ENCODE measurements around the gene PRLHR.

PRLHR gene

DNA sequence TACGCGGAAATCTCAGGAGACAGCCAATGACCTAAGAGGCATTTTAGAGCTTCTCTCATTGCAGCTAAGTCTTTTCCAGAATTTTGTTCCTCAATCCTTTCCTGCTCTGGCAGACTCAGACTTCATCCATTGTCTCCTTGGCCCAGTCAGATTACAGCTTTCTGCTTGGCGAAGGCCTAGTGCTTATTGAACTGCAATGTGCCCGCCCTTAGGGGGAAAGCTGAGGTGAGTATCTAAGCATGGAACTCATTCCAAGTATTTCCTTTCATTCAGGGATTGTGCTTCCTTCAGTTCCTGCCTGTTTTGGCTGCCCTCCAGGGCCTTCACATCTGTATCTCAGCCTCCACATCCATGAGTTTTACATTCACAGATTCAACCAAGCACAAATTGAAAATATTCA, 37.5 kb downstream of the PRLHR start:
- H3K27ac ChIP-seq, result no peak overlapping the region
- TF ChIP-seq, protein P1, sequence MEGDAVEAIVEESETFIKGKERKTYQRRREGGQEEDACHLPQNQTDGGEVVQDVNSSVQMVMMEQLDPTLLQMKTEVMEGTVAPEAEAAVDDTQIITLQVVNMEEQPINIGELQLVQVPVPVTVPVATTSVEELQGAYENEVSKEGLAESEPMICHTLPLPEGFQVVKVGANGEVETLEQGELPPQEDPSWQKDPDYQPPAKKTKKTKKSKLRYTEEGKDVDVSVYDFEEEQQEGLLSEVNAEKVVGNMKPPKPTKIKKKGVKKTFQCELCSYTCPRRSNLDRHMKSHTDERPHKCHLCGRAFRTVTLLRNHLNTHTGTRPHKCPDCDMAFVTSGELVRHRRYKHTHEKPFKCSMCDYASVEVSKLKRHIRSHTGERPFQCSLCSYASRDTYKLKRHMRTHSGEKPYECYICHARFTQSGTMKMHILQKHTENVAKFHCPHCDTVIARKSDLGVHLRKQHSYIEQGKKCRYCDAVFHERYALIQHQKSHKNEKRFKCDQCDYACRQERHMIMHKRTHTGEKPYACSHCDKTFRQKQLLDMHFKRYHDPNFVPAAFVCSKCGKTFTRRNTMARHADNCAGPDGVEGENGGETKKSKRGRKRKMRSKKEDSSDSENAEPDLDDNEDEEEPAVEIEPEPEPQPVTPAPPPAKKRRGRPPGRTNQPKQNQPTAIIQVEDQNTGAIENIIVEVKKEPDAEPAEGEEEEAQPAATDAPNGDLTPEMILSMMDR (conservative IDR thresholded peaks at IDR 0.05), result no peak

DNA sequence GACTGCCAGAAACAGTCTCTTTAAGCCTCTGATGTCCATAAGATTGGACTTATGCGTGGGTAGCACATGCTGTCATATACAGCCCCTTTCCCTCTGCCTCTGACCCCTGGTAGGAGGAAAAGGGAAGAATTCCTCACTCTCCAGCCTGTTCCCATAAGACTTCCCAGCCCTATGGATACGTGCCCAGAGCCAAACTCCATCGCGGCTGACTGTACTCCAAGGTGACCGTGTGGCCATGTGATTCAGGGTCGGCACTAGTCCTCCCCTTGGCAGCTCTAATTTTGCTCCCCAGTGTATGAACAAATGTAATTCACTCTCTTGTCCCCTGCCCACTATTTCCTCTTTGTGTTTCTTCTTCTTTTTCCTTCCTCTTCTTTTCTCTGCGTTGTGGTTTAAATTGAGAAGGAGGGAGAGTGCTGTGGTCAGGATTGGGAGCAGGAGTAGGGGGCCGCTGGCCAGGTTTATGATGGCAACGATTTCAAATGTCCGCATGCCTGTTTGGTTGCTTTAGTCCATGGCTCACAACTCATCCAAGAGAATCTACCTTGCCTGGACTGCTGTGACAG, 43.8 kb downstream of the PRLHR start:
- no peak overlapping the region for H3K27ac ChIP-seq
- TF ChIP-seq, protein P1 (conservative IDR thresholded peaks at IDR 0.05), result no peak

DNA sequence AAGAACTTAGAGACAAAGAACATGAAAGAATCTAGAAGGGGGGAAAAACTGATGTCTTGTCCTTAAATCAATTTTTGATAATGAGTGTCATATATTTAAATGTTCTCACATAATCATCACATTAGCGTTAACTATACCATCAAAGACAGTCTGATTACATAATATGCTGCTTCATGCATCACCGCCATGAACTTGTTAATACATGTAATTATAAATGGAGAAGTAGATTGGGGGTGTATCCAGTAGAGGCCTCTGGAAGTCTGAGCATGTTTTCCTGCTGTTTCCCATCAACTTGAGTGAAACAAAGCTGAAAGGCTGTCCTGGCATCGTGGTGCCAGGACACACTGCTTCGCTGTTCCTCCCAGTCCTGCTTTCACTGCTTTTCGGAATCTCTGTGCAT, 48.2 kb downstream of the PRLHR start:
- TF ChIP-seq, protein P1 (conservative IDR thresholded peaks at IDR 0.05), result no peak
- no peak overlapping the region for H3K27ac ChIP-seq

DNA sequence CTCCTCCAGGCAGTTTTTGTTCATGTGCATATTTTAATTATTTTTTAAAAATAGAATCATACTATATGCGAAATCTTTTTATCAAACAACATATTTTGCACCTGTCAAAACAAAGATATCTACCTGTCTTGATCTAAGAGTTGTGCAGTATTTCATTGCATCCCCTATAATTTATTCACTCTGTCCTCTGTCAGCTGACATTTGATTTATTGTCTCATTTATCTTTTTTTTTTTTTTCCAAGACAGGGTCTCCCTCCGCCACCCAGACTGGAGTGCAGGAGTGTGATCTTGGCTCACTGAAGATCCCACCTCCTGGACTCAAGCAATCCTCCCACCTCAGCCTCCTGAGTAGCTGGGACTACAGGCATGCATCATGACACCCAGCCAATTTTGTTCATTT, 49.0 kb downstream of the PRLHR start:
- TF ChIP-seq, protein P1 (conservative IDR thresholded peaks at IDR 0.05), result no peak
- no peak overlapping the region for H3K27ac ChIP-seq

DNA sequence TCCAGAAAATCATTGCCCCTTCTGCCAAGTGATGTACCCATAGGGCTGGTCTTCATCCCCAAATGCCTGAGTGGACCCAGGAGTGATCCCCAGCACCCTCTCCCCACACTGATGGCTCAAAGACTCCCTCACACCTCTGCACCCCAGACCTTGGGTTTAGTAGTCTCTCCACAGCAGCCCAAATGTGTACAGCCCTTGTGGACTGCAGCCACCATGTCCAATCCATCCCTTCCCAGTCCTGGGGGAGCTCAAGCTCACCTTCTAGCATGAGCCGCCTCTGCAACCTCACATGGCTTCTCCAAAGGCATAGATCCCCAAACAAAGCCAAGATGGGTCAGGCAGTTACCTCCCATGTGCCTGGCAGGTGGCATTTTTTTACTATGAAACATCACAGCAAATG, 50.1 kb downstream of the PRLHR start:
- H3K27ac ChIP-seq, result no peak overlapping the region
- TF ChIP-seq, protein P1 (conservative IDR thresholded peaks at IDR 0.05), result no peak

DNA sequence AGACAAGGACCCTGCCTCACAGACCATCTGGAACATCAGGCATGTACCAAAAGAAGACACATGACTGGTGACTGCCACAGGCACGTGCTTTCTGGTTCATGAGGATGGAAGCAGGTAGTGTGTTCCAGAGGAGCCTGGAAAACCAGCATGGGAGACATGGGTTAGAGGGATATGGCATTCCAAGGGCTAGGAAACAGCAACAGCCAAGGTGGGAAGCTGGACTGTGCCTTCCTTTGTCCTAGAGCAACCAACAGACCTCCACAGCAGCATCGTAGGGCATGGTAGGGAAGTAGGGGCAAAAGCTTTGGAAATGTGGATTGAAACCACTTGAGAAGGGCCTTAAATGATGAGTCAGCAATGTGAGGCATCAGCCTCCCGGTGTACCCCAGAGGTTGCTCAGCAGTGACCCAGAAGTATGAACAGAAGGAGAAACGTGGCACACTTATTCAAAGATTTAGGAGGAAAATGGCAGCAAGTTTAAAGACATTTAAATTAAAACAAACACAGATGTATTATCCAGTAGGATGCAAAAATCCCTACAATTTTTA, 51.0 kb downstream of the PRLHR start:
- no peak overlapping the region for H3K27ac ChIP-seq
- TF ChIP-seq, protein P1 (conservative IDR thresholded peaks at IDR 0.05), result peak; percentile 61

DNA sequence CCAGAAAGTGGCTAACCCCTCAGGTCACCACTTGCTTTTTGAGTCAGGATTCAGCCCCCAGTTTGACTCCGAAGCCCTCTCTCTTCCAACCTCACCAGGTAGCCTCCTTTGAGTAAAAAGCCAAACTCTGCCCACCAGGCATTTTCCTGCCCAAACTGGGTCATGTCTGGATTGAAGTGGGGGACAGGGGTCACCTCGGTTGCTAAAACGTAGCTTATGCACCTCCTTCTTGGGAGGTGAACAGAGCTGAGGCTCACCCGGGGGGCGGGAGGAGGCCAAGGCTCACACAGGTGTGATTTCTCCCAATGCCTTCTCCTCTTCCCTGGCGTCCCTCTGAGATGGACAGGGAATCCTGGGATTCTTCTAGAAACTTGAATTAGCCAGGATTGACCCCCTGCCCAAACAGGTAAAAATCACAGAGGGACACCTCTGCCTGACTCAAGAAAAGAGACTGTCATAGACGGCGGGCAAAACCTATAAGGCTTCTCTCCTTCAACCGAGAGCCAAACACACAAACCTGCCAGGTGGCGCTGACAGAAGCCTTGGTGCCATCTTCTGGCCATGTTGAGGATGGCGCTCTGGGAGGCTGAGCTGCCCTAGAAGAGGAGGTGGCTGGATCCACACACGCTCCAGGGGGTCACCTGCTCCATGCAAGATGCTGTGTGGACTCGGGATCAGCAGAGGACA, 51.6 kb downstream of the PRLHR start:
- no peak overlapping the region for H3K27ac ChIP-seq
- TF ChIP-seq, protein P1 (conservative IDR thresholded peaks at IDR 0.05), result peak; percentile 82
